Stimulated activated CD4-positive, alpha-beta T cell treated with anti-CD3 and anti-CD28 coated beads, Interleukin-4, amount 100 ng/mL, for 24 hours (primary cell): Measurements from ENCODE around the gene LRRC37B.
A peak's percentile ranks its signal among the peaks of the same experiment; 100 is the strongest.
"Not testable (repeated sequence)": the region's sequence is repeated elsewhere in the genome, so short reads cannot be mapped to it uniquely, and the experiment has no call there.

Experiments
- DNase-seq: peaks from one replicate; pipeline ENCODE4 v3.0.0-alpha.2; 2020

LRRC37B gene

DNA sequence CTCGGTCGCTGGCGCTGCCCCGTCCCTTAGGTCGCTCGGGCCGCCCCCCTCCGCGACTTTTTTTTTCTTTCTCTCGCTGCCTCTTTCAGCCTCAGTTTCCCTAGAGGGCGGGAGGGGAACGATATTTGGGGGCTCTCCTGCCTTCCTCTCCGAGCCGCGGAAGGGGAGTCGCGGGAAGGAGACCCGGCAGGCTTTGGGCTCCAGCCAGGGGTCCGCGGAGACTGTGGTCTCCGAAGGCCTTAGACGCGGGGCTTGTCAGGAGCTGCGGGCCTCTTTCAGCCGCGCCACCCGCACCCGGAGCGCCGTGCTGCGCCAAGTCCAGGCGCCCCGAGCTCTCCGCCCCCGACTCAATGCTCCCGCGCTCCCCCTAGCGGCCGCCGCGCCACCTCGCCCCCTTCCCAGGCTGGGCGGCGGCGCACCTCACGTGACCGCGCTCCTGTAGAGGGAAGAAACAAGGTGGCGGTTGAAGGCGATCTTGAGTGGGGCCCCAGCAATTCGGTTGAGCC is at the start of gene LRRC37B:
TSS of gene LRRC37B (plus strand) at position 427 of the 506 bp plus-strand sequence. CDS start 14,010 bp downstream, outside the sequence.
- DNase-seq: peak; percentile 89

DNA sequence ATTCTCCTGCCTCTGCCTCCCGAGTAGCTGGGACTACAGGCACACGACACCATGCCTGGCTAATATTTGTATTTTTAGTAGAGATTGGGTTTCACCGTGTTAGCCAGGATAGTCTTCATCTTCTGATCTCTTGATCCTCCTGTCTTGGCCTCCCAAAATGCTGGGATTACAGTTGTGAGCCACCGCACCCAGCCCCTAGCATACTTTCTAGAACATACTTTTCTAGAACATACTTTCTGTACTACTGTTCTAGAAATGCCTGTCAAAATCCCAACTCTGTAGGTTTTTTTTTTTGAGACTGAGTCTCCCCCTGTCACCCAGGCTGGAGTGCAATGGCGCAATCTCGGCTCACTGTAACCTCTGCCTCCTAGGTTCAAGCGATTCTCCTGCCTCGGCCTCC is 43.1 kb upstream of the LRRC37B start:
- DNase-seq: not testable (repeated sequence)

DNA sequence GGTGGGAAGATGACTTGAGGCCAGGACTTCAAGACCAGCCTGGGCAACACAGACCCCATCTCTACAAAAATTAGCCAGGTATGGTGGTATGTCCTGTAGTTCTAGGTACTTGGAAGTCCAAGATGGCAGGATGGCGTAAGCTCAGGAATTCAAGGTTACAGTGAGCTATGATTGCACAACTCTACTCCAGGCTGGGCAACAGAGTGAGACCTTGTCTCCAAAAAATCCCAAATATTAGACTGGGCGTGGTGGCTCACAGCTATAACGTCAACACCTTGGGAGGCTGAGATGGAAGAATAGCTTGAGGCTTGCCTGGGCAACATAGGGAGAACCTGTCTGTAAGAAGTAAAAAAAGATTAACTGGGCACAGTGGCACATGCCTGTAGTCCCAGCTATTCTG is 39.5 kb upstream of the LRRC37B start:
- DNase-seq: no peak

DNA sequence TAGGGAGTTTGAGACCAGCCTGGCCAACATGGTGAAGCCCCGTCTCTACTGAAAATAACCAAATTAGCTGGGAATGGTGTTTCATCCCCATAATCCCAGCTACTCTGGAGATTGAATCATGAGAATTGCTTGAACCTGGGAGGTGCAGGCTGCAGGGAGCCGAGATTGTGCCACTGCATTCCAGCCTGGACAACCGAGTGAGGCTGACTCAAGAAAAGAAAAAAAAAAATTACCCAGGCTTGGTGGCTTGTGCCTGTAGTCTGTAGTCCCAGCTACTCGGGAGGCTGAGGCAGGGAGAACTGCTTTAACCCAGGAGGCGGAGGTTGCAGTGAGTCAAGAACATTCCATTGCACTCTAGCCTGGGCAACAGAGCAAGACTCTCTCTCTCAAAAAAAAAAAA is 36.8 kb upstream of the LRRC37B start:
- not testable (repeated sequence) for DNase-seq

DNA sequence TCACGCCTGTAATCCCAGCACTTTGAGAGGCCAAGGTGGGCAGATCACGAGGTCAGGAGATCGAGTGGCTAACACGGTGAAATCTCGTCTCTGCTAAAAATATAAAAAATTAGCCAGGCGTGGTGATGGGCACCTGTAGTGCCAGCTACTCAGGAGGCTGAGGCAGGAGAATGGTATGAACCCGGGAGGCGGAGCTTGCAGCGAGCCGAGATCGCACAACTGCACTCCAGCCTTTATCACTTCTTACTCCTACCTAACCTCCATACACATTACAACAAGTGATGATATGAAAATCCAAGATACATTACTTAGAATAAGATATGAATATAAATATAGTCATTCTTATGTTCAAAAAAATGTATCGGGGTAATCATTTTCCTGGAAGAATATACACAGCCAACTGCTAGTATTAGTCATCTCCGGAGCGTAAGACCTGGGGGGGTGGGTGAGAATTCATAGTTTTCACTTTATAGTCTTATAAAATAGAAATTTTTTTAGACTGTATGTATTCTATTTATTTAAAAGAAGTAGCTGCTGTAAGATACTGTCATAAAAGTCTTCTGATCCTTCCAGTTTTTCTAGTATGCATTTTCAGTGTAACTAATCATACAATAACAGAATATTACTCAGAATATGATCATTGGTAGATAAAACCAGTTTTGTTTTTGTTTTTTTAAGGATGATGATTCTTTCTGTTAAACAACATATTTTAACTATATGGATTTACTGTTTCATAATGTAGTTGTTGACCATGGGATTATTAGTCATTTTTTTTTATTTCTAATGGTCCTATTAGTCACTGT is 32.7 kb upstream of the LRRC37B start:
- DNase-seq: not testable (repeated sequence)

DNA sequence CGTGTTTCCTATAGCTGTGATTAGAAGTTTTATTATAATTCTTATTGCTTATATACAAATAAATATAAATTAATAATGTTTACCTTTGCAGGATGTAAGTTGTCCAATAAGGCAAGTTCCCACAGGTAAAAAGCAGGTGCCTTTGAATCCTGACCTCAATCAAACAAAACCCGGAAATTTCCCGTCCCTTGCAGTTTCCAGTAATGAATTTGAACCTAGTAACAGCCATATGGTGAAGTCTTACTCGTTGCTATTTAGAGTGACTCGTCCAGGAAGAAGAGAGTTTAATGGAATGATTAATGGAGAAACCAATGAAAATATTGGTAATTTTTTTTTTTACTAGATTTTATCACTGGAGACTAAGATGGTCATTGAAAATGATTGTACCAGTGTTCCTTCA is 31.8 kb upstream of the LRRC37B start:
- not testable (repeated sequence) for DNase-seq

DNA sequence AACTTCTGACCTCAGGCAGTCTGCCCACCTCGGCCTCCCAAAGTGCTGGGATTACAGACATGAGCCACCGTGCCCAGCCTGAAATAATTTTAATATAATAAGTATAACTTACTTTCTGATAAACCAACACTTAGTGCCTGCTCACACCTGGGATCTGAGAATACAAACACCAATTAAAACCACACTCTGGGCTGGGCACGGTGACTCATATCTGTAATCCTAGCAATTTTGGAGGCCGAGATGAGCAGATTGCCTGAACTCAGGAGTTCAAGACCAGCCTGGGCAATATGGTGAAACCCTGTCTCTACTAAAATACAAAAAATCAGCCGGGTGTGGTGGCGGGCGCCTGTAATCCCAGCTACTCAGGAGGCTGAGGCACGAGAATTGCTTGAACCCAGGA is 15.4 kb upstream of the LRRC37B start:
- not testable (repeated sequence) for DNase-seq

DNA sequence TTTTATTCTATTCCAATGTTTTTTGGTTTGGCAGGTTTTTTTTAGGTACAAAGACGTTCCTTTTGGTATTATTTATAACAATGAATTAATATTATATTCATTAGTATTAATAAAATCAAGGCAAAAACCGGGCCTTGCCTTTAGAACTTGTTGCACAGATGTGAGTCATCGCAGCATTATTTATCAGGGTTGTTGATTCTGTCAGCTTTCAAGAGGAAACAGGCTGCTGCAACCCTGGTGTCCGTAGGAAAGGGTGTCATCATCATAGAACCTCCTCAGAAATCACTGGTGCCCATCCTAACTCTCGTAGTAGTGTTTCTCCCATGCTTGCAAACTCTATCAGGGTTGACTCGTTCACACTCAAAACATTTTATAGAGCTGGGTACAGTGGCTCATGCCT is 10.2 kb upstream of the LRRC37B start:
- DNase-seq: no peak

DNA sequence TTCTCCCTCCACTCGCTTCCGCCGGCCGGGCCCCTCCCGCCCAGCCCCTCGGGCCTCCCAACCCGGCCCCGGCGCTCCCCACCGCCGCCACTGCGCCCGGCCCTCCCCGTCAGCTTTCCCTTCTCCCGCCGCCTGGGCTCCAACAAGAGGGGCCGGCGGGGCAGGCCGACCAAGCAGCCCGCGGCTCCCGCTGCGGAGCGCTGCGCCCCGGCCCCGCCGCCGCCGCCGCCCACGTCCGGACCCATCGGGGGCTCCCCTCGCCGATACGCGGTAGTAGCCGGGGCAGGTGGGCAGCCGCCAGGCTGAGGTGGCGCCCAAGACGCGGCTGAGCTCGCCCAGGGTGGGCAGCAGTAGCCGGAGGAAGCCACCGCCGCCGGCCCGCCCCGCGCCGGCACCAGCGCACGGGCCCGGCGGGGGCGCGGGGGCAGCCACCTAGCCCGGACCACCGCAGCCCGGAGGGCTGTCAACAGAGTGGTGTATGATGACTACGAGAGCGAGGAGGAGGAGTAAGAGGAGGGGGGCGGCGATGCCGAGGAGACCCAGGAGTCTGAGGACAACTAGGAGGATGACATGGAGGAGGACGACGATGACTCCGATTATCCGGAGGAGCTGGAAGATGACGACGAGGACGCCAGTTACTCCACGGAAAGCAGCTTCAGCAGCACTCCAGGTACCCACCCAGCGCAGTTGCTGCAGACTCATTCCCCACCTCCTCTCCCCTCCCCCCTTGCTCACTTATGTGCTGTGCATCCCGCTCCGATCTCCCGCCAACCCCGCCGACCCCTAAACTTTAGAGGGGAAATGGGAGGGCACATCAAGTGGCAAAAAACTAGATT is 498 bp downstream of the LRRC37B start:
- peak; percentile 50 for DNase-seq

DNA sequence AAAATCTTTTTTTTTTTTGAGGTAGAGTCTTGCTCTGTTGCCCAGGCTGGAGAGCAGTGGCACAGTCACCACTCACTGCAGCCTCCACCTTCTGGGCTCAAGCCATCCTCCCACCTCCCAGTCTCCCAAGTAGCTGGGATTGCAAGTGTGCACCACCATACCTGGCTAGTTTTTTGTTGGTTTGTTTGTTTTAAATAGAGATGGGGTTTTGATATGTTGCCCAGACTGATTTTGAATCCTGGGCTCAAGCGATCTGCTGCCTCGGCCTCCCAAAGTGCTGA is 2.0 kb downstream of the LRRC37B start:
- no peak for DNase-seq

DNA sequence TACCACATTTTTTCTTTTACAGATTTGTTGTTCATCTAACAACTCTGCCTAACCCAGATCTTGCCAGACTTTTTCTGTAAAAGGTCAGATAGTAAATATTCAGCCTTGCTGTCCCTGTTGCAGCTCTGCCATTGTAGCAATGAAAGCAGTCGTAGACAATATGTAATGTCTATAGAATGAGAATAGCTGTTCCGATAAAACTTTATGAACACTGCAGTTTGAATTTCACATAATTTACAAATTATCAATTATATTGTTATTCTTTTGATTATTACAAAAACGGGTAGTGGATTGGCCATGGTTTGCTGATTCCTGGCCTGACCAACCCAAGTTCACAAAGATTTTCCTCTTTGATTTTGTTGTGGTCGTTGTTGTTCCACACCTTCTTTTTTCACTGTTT is 2.9 kb downstream of the LRRC37B start:
- no peak for DNase-seq

DNA sequence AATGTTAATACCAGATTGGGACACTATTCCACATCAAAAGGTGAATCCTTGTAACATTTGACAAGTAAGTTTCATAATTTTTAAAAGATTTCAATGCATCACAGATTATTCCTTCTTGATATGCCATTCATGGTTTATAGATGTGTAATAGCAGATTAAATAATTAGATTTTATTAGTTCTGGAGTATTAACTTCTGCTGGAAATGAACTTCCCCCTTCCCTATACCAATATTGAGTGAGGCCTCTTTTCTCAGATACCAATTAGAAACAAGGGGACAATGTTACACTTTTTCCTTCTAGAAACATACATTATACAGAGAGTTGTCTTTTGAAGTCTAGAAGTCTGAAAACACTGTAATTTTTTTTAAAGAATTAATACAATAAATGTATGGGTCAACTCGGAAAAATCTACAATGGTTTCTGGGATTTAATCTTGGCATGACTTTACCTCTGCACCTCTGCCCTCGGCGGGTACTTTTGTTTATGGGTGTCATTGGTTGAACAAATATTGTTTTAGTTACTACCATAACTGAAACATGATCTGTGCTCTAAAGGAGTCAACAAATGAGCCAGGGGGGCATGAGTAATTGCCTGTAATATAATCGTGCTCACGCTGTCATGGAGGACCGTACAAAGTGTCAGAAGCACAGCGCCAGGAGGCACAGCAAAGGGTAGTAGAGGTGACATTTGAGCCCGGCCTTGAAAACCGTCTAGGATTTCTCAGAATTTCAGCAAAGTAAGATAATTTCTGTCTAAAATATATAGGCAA is 8.2 kb downstream of the LRRC37B start:
- DNase-seq: no peak

DNA sequence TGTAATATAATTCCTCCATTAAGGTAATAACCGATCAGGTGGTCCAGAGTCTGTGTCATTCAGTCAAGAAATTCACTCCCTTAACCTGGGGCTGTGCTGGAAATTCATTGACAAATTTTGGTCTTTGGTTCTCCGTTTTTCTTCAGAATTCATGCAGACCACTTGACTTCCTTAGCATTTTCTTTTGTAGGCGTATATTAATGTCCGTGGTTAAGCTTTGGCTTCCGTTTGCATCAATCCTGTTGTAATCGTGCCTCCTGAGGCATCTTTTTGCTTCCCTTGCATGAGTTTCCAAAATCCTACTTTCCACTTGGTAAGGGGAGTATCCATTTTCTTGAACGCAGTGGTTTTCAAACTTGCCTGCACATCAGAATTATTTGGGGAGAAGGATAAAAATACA is 9.0 kb downstream of the LRRC37B start:
- DNase-seq: no peak

DNA sequence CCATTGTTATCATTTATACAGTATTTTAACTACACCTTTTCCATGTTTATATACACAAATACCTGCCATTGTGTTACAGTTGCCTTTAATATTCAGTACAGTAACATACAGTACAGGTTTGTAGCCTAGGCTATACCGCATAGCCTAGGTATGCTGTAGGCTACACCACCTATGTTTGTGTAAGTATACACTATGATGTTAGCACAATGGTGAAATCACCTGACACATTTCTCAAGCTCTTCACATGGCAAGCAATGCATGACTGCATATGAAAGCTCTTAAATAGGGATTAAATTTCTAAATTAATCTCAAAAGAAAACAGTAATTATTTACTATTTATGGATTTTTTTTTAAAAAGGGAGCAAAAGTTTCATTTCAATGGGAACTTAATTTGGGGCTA is 12.0 kb downstream of the LRRC37B start:
- DNase-seq: no peak

DNA sequence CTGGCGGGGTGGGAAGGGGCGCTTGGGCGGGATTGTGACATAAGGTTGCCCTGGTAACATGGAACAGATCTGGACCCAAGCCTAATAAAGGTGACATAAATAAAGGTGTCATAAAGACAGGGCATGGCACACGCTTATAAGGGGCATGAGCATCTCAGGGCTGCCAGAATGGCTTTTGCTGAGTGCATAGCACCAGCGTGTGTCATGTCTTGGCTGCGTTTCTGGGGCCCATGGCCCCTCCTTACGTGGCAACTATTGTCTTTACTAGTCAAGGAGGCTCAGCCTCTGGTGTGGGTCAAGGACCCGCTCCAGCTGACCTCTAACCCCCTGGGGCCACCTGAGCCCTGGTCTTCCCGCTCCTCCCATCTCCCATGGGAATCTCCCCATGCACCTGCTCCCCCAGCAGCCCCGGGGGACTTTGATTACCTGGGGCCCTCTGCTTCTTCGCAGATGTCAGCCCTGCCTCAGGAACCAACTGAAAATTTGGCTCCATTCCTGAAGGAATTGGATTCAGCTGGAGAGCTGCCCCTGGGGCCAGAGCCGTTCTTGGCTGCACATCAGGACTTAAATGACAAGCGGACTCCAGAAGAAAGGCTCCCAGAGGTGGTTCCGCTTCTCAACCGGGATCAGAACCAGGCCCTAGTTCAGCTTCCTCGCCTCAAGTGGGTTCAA is 13.9 kb downstream of the LRRC37B start:
- DNase-seq: no peak

DNA sequence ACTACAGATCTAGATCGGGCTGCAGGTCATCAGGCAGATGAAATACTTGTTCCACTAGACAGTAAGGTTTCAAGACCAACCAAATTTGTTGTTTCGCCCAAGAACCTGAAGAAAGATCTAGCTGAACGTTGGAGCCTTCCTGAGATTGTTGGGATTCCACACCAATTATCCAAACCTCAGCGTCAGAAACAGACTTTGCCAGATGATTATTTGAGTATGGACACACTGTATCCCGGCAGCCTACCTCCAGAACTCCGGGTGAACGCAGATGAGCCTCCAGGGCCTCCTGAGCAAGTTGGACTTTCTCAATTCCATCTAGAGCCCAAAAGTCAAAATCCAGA is 14.4 kb downstream of the LRRC37B start:
- no peak for DNase-seq

DNA sequence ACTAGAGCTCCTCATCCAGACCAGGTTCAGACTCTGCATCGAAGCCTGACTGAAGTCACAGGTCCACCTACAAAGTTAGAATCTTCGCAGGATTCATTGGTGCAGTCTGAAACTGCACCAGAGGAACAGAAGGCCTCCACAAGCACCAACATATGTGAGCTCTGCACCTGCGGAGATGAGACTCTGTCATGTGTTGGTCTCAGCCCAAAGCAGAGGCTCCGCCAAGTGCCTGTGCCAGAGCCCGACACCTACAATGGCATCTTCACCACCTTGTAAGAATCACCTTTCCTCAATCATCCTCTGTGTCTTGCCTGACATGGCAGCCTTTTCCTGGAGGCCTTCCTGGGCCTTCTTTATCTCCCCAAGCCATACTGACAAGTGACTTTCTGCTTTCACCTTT is 15.4 kb downstream of the LRRC37B start:
- DNase-seq: not testable (repeated sequence)

DNA sequence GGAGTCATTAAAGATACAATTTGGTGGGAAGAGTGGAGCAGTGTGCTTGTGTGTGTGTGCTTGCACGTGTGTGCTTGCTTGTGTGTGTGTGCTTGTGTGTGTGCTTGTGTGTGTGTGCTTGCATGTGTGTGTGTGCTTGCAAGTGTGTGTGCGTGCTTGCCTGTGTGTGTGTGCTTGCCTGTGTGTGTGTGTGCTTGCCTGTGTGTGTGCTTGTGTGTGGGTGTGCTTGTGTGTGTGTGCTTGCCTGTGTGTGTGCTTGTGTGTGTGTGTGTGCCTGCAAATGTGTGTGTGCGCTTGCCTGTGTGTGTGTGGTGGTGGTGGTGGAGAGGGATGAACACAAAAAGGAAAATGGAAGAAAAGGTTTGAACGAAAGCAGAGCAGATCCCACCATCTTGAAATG is 20.1 kb downstream of the LRRC37B start:
- not testable (repeated sequence) for DNase-seq

DNA sequence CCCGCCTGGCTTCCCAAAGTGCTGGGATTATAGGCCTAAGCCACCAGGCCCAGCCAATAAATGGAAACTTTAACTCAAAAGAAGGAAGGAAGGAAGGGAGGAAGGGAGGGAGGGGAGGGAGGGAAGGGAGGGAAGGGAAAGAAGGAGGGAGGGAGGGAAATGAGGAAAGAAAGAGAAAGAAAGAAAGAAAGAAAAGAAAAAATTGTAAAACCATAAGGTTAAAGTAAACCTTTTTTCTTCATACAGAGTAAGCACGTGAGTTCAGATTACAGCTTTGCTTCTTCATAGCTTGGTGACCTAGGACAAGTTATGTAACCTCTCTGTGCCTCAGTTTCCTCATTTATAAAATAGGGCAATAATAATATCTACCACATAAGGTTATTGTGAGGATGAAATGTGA is 26.0 kb downstream of the LRRC37B start:
- no peak for DNase-seq

DNA sequence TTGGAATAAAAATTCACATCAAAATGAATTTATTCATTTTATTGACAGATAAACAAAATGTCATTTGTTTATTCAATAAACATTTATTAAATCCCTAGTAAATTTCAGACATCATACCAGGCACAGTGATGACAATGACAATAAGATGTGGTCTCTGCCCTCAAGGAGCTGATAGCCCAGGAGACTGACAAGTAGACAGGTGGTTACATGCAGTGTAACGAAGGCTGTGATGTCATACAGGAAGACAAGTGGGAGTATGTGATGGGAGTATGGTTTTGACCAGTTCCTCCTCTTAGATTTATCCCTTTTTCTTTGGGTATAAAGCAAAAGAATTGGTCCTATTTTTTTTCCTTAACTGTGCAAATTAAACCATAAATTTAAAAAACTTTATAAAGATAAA is 26.6 kb downstream of the LRRC37B start:
- DNase-seq: not testable (repeated sequence)

DNA sequence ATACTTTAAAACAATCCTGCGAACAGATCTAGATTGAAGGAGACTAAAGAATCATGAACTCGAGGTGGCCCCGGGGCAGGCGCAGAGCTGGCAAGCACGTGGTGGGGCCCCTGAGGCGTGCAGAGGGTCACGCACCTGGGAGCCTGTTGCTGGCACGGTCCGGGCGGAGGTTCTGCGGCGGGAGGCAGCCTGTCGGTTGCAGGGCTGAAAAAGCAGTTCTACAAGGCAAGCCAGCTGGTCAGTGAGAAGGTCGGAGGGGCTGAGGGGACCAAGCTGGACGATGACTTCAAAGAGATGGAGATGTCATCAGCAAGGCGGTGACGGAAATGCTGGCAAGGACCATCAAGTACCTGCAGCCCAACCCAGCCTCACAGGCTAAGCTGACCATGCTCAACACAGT is 33.1 kb downstream of the LRRC37B start:
- DNase-seq: not testable (repeated sequence)

DNA sequence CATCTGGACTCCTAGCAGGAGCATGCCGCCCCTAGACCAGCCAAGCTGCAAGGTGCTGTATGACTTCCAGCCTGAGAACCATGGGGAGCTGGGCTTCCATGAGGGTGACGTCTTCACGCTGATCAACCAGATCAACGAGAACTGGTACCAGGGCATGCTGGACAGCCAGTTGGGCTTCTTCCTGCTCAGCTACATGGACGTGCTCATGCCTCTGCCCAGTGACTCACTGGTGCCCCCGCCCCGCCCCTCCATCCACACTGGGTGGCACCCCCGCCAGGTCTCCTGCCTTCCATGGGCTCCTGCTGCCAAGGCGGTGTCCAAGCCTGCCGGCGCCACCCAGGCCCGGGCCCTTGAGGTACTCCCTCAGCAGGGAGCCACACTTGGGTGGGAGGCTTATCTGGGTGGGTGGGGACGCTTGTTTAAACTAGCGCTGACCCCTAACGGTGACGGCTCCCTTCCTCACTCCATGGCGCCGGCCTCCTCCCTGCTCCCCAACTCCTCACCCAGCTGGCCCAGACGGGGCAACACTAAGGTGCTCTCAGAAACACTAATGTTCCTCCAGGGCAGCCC is 34.2 kb downstream of the LRRC37B start:
- DNase-seq: not testable (repeated sequence)
